Natural killer cell treated with Interleukin-12 subunit alpha and Interleukin-12 subunit beta and Interleukin-15 and Interleukin-18, amount 100 ng/mL, for 72 hours (primary cell): ENCODE results near the gene KNG1. TPM values are rescaled to one million over a fixed set of nuclear protein-coding genes. Genes with fewer than 3 reads are reported as not detected.

Experiments used
- ATAC-seq, 2 donors: fragments of 150-1000 bp; cut with Tn5 transposase in 1 of 2; sonication (Bioruptor Pico), chemical (Tn5 transposase) in 1 of 2; 2 replicates each; pipeline ENCODE4 v1.10.0; 2021
- DNase-seq: peaks from one replicate; pipeline ENCODE4 v3.0.0; 2022; ENCODE audit warnings: low spot score
- H3K27ac Mint-ChIP-seq, 2 donors: 1 replicate in 1 of 2; 2 replicates in 1 of 2; pipeline ENCODE4 v1.8.0; 2022; ENCODE audit warnings: mixed read lengths in 2 of 2, mild to moderate bottlenecking in 1 of 2, moderate library complexity in 1 of 2
- H3K27me3 Mint-ChIP-seq, 2 donors: 1 replicate in 1 of 2; 2 replicates in 1 of 2; pipeline ENCODE4 v1.8.0; 2022; ENCODE audit warnings: mixed read lengths in 2 of 2
- H3K36me3 Mint-ChIP-seq: one replicate; pipeline ENCODE4 v1.8.0; 2022; ENCODE audit warnings: mixed read lengths
- H3K4me1 Mint-ChIP-seq, 2 donors: 1 replicate in 1 of 2; 2 replicates in 1 of 2; pipeline ENCODE4 v1.8.0; 2022; ENCODE audit warnings: low read depth in 2 of 2, mixed read lengths in 2 of 2, mild to moderate bottlenecking in 1 of 2
- H3K4me3 Mint-ChIP-seq: one replicate; pipeline ENCODE4 v1.8.0; 2022; ENCODE audit warnings: mixed read lengths
- H3K9me3 Mint-ChIP-seq: 2 replicates; pipeline ENCODE4 v1.8.0; 2022; ENCODE audit warnings: mixed read lengths
- total RNA-seq, 2 donors: library from RNA; stranded (reverse); gene quantifications; one replicate each; pipeline ENCODE4 v1.2.3, GENCODE V29; 2022

Gene KNG1
- total RNA-seq, 2 donors from 2014 or later, result not detected

GRCh38 chr3:186732169-186732766 is 15.1 kb downstream of the KNG1 start:
- H3K27ac Mint-ChIP-seq, result no peak overlapping the region
- H3K4me3 Mint-ChIP-seq, result no peak overlapping the region
- H3K36me3 Mint-ChIP-seq, result no peaks in the 10 kb centered on the region
- DNase-seq (no peak), ATAC-seq (no peak)
- H3K4me1 Mint-ChIP-seq, result no peaks in the 10 kb centered on the region
- no peaks in the 10 kb centered on the region for H3K9me3 Mint-ChIP-seq
- peaks cover 0 to 3% of the 10 kb centered on the region in 2 donors for H3K27me3 Mint-ChIP-seq

- DNase-seq, result no peak
- H3K9me3 Mint-ChIP-seq, result no peaks in the 10 kb centered on the region
These were observed 25.6 kb downstream of the KNG1 start for GRCh38 chr3:186742618-186743380.

DNA sequence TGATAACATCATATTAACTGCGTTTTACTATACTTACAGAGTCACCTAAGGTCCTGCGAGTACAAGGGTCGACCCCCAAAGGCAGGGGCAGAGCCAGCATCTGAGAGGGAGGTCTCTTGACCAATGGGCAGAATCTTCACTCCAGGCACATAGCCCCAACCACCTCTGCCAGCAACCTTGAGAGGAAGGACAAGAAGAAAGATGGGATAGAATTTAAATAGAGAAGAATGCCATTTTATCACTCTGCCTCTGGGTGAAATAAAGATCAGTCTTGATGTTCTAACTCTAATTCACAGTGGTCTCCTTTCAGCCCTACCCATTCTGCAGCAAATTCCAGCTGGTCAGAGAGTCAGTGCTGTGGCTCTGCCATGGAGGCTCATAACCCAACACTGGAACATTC is 26.5 kb downstream of the KNG1 start:
- Mint-ChIP-seq H3K9me3 (no peaks in the 10 kb centered on the region), H3K27me3 (peaks cover 0 to 8% of the 10 kb centered on the region in 2 donors), H3K4me1 (peaks cover 5 to 6% of the 10 kb centered on the region in 2 donors), H3K4me3 (no peak overlapping the region), H3K36me3 (no peaks in the 10 kb centered on the region), H3K27ac (no peak overlapping the region)
- ATAC-seq (no peak), DNase-seq (no peak)

More at GRCh38 chr3:186742618-186743380, 25.6 kb downstream of the KNG1 start:
- Mint-ChIP-seq H3K27ac (no peak overlapping the region), H3K27me3 (peaks cover 0 to 8% of the 10 kb centered on the region in 2 donors), H3K36me3 (no peaks in the 10 kb centered on the region), H3K4me3 (no peak overlapping the region), H3K4me1 (peaks cover 2 to 6% of the 10 kb centered on the region in 2 donors)
- ATAC-seq, result no peak

DNA sequence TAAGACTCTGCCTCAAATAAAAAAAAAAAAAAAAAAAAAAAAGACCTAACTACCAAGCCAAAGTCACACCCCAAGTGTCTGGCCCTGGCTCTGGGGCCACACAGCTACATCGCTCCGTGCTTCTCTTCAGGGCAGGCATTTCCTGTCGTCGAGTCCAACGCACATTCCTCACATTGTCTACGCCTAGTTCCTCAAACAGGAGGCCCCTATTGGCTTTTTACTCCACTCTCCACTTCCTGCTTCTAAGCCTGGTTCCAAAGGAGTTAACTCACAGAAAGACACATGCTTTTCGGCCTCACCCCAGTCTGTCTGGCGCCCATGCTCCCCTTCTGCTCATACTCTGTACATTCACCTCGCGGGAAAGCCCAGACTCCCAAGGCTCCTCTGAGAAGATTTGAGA is 28.8 kb downstream of the KNG1 start:
- Mint-ChIP-seq H3K36me3 (no peaks in the 10 kb centered on the region), H3K27ac (no peak overlapping the region), H3K4me1 (peaks cover 5 to 6% of the 10 kb centered on the region in 2 donors), H3K9me3 (no peaks in the 10 kb centered on the region), H3K27me3 (peaks cover 0 to 8% of the 10 kb centered on the region in 2 donors), H3K4me3 (no peak overlapping the region)
- no peak for DNase-seq
- ATAC-seq, result peak in 1 of 2 donors; percentile 67

DNA sequence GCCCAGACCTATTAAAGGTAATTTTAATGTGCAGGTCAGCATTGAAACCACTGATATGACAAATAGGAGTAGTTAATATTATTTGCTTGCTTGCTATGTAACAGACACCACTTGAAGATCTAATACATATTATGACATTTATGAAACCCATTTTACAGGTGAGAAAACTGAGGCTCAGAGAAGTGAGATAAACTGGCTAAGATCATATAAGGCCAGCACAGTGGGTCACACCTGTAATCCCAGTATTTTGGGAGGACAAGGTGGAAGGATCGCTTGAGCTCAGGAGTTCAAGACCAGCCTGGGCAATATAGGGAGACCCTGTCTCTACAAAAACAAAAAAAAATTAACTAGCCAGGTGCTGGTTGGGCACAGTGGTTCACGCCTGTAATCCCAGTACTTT is 33.2 kb downstream of the KNG1 start:
- DNase-seq (no peak), ATAC-seq (no peak)
- no peak overlapping the region for H3K4me3 Mint-ChIP-seq
- no peaks in the 10 kb centered on the region for H3K9me3 Mint-ChIP-seq
- no peaks in the 10 kb centered on the region for H3K36me3 Mint-ChIP-seq
- peaks cover 0 to 11% of the 10 kb centered on the region in 2 donors for H3K27me3 Mint-ChIP-seq
- H3K4me1 Mint-ChIP-seq, result peaks cover 6 to 7% of the 10 kb centered on the region in 2 donors
- no peak overlapping the region for H3K27ac Mint-ChIP-seq

DNA sequence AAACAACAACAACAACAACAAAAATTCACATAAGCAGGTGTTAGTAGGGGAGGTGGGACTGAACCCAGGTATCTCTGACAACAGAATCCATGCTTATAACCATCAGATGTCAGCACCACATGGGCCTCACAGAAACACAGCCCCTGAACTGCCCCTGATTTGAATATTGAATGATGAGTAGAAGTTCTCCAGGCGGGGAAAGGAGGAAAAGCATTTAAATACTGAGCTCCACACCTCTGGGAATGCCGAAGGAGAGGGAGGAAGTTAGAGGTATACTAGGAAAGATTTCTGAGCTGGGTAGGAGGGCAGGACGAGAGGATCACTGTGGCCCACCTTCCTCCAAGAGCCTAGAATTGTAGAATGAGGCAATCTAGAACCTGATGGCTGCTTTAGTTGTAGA is 34.3 kb downstream of the KNG1 start:
- no peak overlapping the region for H3K4me3 Mint-ChIP-seq
- no peak overlapping the region for H3K27ac Mint-ChIP-seq
- no peak for DNase-seq
- peaks cover 0 to 5% of the 10 kb centered on the region in 2 donors for H3K4me1 Mint-ChIP-seq
- no peak for ATAC-seq
- no peaks in the 10 kb centered on the region for H3K36me3 Mint-ChIP-seq
- H3K9me3 Mint-ChIP-seq, result no peaks in the 10 kb centered on the region
- peaks cover 0 to 8% of the 10 kb centered on the region in 2 donors for H3K27me3 Mint-ChIP-seq

GRCh38 chr3:186754006-186754405 is 36.8 kb downstream of the KNG1 start:
- Mint-ChIP-seq H3K36me3 (no peaks in the 10 kb centered on the region), H3K4me3 (no peak overlapping the region), H3K4me1 (peaks cover 0 to 2% of the 10 kb centered on the region in 2 donors), H3K27ac (no peak overlapping the region), H3K27me3 (peaks cover 0 to 17% of the 10 kb centered on the region in 2 donors), H3K9me3 (no peaks in the 10 kb centered on the region)
- DNase-seq (no peak), ATAC-seq (no peak)

DNA sequence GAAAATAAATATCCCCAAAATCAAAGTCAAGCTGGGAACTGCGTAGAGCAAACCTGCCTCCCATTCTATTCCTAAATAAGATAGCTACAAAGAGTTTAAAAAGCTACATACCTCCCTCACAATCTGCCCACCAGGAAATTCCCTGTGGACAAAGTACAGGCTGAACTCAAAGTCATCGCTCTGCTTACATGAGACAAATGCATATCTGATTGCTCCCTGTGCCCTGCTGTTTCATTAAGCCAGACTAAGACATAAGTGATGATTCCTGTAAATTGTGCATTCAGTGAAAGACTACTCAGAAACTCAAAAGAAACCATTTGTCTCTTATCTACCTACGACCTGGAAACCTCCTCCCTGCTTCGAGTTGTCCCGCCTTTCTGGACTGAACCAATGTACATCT is 37.7 kb downstream of the KNG1 start:
- Mint-ChIP-seq H3K27ac (no peak overlapping the region), H3K4me1 (peaks cover 0 to 2% of the 10 kb centered on the region in 2 donors), H3K4me3 (no peak overlapping the region), H3K27me3 (peaks cover 0 to 17% of the 10 kb centered on the region in 2 donors), H3K9me3 (no peaks in the 10 kb centered on the region), H3K36me3 (no peaks in the 10 kb centered on the region)
- ATAC-seq, result no peak
- no peak for DNase-seq

GRCh38 chr3:186757214-186757613 is 40.1 kb downstream of the KNG1 start:
- peaks cover 0 to 17% of the 10 kb centered on the region in 2 donors for H3K27me3 Mint-ChIP-seq
- no peaks in the 10 kb centered on the region for H3K36me3 Mint-ChIP-seq
- ATAC-seq (no peak), DNase-seq (no peak)
- H3K27ac Mint-ChIP-seq, result no peak overlapping the region
- H3K4me1 Mint-ChIP-seq, result peaks cover 0 to 2% of the 10 kb centered on the region in 2 donors
- H3K9me3 Mint-ChIP-seq, result no peaks in the 10 kb centered on the region
- no peak overlapping the region for H3K4me3 Mint-ChIP-seq

DNA sequence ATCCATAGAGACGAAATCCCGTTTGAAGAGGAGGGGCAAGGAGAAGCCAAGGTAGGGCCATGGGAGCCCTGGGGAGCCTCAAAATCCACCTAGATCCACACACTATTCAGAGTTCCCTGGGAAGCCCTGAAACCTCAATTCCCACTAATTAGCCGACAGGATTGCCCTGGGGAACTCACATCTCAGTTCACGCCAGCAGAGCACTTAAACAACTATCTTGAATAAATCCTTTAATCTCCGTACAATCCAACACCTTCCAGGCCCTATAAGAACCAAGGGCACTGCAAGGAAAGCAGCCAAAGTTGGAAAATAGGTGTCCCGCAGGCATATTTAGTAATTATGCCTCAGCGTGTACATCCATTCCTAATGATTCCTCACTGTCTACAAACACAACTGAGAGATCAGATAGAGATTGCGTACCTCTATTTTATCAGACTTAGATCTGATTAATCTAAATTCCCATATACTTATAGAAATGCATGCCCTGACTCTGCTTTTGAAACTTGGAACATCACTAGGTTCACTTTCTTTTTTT is 40.6 kb downstream of the KNG1 start:
- no peaks in the 10 kb centered on the region for H3K36me3 Mint-ChIP-seq
- H3K4me3 Mint-ChIP-seq, result no peak overlapping the region
- peaks cover 0 to 2% of the 10 kb centered on the region in 2 donors for H3K4me1 Mint-ChIP-seq
- DNase-seq (no peak), ATAC-seq (no peak)
- H3K9me3 Mint-ChIP-seq, result no peaks in the 10 kb centered on the region
- peaks cover 0 to 17% of the 10 kb centered on the region in 2 donors for H3K27me3 Mint-ChIP-seq
- H3K27ac Mint-ChIP-seq, result no peak overlapping the region

DNA sequence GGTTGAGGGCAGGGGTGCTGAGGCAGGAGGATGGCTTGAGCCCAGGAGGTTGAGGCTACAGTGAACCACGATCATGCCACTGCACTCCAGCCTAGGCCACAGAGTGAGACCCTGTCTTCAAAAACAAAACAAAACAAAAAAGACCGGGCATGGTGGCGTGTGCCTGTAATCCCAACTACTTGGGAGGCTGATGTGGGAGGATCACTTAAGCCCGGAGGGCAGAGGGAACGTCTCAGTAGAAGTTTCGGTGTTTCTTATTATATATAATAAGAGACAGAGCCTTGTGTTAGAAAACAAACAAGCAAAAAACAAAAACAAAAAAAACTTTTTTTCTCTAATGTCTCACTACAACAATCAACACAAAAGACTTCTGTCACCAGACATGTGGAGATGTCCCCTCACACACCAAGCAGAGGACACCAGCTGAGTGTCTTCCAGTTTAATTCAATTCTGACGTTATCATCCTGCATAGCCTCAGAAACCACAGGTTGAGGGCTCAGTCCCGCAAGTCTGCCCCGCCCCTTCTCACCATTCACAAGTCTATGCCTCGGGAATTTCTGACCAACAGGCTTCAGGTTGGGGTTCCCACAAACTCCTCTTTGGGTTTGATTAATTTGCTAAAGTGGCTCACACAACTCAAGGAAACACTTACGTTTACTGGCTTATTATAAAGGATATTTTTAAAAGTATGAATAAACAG is 42.2 kb downstream of the KNG1 start:
- no peak overlapping the region for H3K27ac Mint-ChIP-seq

GRCh38 chr3:186760141-186760833 is 43.1 kb downstream of the KNG1 start:
- Mint-ChIP-seq H3K9me3 (no peaks in the 10 kb centered on the region), H3K36me3 (peaks cover 4% of the 10 kb centered on the region), H3K27ac (no peak overlapping the region), H3K27me3 (peaks cover 0 to 10% of the 10 kb centered on the region in 2 donors), H3K4me3 (no peak overlapping the region), H3K4me1 (no peaks in the 10 kb centered on the region)
- DNase-seq (no peak), ATAC-seq (no peak)

More for the DNA sequence above, 42.2 kb downstream of the KNG1 start:
- ATAC-seq, result no peak
- Mint-ChIP-seq H3K4me3 (no peak overlapping the region), H3K4me1 (no peaks in the 10 kb centered on the region), H3K36me3 (no peaks in the 10 kb centered on the region), H3K27me3 (peaks cover 0 to 14% of the 10 kb centered on the region in 2 donors), H3K9me3 (no peaks in the 10 kb centered on the region)
- no peak for DNase-seq

- Mint-ChIP-seq H3K9me3 (no peaks in the 10 kb centered on the region), H3K27ac (no peak overlapping the region), H3K27me3 (peaks cover 0 to 9% of the 10 kb centered on the region in 2 donors), H3K4me1 (no peaks in the 10 kb centered on the region), H3K36me3 (peaks cover 6% of the 10 kb centered on the region), H3K4me3 (no peak overlapping the region)
- DNase-seq (no peak), ATAC-seq (no peak)
These were observed 43.8 kb downstream of the KNG1 start for GRCh38 chr3:186760897-186761447.
